HG03025 (cell line): Measurements from ENCODE around the gene FBXO42.
"Not testable (repeated sequence)": the region's sequence is repeated elsewhere in the genome, so short reads cannot be mapped to it uniquely, and the experiment has no call there.

Experiments used
- ATAC-seq: cut with Tn5 transposase; IDR thresholded peaks from one replicate; pipeline ENCODE4 v1.9.1; 2021; ENCODE audit warnings: mild to moderate bottlenecking, moderate library complexity; ENCODE audit not compliant: unreplicated experiment, low FRiP score

The FBXO42 gene

DNA sequence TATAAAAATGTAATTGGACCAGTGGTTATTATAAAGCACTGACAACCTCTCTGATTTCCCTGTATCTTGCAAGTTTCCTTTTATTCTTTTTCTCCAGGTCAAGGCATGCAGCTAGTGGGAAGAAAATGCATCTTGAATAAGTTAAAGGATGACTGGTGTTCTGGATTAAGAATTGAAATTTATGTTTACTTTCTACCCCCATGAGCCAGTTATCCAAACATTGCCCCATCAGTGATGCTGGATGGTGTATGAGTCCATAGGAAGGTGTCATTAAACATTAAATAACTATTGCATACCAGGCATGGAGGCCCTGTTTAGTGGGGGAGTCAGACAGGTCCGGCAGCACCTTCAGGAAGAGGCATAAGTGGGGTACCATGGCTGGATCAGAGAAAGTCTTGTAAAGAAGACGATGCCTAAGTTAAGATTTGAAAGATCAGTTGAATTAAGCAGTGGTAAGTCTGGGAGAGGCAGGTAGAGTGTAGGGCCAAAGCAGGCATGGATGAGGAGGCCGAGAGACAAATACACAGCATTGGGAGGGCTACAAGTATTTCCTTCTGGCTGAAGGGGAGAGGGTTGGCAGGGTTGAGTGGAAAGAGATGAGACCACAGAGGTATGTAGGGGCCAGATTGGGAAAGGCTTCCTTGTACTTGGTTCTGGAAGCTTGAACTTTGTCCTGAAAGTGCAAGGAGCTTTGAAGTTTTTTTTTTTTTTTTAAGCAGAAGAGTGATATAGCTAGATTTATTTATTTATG, 20.4 kb upstream of the FBXO42 start:
- ATAC-seq, result no peak

DNA sequence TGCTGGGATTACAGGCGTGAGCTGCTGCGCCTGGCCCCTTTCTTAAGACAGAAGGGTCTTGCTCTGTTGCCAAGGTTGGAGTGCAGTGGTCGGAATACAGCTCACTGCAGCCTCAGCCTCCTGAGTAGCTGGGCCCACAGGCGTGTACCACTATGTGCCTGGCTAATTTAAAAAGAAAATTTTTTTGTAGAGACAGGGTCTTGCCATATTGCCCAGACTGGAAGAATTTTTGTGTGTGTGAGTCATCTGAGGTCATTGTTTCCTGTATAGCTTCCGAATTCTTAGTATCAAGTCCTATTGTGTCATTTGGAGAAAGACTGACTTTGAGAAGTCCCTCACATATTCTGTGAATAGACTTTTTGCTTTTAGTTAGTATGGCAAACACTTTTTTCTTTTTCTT, 19.4 kb upstream of the FBXO42 start:
- ATAC-seq, result no peak

DNA sequence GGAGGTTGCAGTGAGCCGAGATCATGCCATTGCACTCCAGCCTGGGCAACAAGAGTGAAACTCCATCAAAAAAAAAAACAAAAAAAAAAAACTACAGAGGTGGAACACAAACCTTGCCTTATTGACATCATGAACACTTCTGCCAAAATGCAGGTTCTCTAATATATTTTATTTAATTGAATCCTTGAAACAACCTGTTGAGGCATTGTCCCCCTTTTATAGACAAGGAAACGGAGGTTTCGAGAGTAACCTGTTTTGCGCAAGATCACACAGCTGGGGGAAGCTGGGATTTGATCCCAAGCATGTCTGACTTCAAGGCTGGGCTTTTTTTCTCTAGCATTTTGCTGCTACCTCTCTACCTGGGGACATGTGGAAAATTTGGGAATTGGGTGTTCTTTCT, 17.5 kb upstream of the FBXO42 start:
- ATAC-seq, result no peak

DNA sequence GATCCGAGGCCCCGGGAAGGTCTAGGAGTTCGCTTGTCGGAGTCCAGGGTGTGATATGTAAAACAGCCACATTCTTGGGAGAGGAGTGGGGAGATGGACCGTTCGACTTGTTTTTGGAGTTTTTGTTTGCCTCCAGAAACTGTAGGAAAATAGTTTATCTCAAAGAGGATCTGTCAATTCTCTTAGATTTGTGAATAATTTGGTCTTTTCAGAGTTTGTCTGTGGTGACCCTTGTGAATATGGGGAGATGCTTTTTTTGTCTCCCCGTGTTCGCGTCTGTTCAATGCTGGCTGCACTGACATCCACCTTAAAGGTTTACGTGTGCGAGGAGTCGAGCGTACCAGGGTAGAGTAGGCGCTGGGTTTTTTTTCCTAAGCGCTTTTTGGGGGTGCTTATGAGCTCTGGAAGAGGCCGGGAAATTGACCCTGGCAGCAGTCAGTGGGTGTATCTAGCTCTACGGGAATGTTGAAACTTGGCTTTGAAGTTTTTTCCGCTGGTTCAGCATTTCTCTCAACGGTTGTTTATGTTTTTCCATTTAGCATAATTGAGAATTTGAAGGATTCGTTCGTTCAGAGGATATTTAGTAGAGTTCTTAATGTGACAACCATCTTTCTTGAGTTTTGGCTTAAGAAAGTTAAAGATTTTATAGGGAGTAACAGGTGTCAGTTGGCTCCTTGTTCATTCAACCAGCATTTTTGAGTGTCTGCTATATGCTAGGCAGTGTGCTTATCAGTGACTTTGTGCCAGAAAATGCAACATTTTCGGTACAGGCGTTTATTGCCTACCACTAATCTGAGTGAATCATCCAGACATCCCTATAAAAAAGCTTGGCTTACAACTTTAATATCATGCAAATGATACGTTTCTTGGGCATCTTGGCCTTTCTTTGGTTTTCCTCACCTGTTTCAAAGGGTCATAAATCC, 15.9 kb upstream of the FBXO42 start:
- no peak for ATAC-seq

DNA sequence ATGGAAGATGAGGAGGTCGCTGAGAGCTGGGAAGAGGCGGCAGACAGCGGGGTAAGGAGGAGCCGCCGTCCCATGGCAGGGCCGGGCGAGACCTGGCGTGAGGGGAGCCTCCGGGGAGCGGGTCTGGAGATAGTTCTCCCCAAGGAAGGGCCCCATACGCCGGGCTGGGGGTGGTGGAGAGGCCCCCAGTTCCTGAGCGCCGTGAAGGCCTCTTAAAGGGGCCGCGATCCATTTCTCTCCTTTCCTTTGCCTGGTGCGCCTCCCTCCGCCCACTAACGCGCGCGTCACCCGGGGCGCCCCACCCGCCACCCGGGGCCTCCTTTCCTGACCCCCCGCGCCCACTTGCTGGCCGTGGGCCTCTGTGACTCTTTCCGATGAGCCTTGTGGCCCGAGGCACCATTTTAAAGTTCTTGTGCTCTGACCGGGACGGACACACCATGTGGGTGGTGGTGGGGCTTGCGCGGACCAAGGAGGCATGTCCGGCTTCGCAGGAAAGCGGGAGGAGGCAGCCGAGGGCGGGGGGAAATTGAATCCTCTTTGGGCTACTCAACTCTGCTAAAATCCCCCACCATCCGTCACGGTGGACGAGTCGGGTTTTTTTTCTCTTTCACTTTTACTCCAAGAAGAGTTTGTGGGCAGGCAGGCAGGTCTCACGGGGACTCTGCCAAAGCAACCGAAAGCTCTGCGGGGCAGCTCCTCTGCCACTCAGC, 15.1 kb upstream of the FBXO42 start:
- peak; percentile 74 for ATAC-seq

DNA sequence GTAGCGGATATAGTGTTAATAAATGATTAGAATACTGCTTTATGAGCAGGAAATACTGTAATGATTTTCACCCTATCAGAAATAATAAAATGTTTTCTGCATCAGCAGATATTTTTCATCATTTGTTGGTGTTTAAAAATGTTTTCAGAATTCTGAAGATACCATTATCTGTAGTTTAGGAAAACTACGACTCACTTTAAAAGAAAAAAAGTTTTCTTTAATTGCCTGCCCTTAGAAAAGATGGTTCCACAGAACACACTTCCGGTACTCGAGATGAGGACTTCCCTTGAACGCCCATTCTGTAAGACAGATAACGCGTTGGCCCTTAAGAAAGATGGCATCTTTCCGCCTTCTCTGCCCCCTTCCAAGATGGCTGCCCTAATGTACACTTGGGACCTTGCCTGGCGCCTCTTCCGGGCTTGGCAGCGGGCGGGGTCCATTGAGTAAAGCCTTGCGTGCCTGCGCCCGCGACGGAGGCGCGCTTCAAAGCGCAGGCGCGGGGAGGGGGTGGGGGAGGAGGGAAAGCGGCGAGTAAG, 14.5 kb upstream of the FBXO42 start, which contains the start of gene SZRD1:
TSS of gene SZRD1 (plus strand) at position 521 of the 536 bp plus-strand sequence. CDS start 16 bp downstream, outside the sequence.
- peak; percentile 75 for ATAC-seq

DNA sequence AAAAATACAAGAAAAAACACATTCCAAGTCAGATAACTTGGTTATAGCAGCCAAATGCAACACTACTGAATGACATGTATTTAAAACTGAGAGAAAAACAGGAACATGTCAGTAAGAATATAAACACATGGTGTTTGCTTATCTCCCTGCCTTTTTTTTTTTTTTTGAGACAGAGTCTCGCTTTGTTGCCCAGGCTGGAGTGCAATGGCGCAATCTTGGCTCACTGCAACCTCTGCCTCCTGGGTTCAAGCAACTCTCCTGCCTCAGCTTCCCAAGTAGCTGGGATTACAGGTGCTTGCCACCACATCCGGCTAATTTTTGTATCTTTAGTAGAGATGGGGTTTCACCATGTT, 12.8 kb upstream of the FBXO42 start:
- not testable (repeated sequence) for ATAC-seq

DNA sequence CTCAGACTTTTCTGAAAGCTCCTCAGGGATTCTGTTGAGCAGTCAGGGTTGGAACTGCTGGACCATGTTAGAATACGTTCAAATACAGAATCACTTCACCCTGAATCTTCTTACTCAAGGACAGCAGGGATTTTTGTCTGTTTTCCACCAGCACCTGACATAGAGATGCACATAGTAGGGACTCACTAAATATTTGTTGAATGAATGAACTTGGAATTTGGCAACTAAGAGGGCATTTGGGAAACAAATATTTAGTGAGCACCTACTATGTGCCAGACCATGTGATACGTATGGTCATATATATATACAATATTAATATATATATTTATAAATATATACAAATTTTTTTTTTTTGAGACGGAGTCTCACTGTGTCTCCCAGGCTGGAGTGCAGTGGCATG, 4.6 kb upstream of the FBXO42 start:
- ATAC-seq, result no peak

DNA sequence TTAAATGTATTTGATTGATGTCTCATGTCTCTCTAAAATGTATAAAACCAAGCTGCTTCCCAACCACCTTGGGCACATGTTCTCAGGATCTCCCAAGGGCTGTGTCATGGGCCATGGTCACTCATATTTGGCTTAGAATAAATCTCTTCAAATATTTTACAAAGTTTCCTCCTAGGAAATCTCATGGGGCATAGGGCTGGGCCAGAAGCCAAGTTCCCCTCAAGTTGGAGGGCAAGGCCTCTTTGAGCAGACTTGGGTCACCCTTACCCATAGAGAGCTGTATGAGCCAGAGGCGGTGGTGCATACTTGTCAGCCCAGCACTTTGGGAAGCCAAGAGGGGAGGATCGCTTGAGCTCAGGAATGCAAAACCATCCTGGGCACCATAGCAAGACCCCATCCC, 2.3 kb upstream of the FBXO42 start:
- no peak for ATAC-seq

DNA sequence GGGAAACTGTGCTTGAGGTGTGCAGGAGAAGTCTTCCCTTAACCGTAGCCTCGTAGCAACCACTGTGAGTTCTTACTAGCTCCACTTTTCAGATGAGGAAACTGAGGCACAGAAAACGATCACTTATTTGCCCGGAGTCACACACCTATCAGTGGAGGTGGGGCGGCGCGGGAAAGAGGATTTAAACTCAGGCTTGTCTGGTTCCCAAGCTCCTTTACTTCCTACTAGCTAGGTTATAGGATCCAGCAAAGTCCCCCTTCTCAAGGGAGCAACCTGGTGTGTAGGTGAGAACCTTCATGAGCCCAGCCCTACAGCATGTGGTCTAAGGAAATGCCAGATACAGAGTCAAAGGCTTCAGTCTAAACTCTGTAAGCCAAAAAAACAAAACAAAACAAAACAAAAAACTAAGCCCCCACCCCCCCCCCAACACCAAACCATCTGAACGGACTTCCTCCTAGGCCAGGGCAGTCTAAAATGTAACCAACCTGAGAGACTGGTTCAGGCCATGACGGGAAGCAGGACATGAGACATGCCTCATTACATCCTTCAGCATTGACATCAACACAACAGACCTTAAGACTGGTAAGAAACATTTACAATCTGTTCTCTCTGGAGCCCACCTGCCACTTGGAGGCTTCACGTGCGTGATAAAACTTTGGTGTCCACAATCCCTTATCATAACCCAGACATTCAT, 709 bp upstream of the FBXO42 start:
- ATAC-seq, result no peak

DNA sequence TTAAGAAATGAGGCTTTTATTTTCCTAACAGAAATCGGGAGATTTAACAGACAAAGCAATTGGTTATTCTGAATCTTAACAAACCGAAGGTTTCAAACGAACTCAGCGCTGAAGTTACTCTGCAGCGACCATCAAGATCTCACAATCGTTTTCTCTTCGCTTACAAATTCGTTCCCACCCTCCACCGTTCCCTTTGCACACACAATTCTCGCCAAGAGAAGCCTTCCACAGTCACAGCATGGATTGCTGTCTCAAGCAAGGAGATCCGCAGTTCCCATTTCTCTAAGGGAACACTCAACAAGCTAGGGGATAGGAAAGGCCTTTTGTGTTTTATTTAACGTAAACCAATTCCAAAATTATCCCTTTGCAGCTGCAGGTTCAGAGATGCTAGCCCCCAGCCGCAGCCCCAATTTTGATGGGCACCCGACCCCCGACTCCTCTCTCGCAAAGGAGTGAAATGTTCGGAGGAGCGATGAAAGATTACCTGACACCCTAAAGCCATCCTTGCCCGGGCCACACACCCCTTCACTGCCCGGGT, 755 bp downstream of the FBXO42 start:
- no peak for ATAC-seq

DNA sequence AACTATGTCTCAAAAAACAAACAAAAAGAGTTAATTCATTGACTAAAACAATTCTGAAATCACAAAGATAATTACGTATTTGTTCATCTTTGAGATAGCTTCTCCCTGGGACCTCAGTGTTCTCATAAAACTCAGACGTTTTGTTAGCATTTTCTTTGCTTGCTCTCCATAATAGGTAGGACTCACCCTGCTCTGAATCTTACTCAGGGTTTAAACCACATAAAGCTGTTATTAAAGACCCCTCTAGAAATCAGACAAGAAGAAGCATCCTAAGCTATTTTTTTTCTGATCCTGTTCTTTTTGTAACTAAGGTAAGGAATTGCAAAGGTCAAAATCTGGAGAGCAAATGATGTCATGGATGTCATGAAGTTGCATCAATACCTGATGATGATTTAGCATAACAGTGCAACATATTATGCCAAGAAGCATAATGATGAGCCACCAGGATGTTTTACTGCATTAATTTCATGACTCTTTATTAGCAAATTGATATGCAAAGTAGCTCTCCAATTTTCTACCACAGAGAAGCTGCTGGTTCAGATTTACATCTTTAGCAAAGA, 2.4 kb downstream of the FBXO42 start:
- no peak for ATAC-seq

DNA sequence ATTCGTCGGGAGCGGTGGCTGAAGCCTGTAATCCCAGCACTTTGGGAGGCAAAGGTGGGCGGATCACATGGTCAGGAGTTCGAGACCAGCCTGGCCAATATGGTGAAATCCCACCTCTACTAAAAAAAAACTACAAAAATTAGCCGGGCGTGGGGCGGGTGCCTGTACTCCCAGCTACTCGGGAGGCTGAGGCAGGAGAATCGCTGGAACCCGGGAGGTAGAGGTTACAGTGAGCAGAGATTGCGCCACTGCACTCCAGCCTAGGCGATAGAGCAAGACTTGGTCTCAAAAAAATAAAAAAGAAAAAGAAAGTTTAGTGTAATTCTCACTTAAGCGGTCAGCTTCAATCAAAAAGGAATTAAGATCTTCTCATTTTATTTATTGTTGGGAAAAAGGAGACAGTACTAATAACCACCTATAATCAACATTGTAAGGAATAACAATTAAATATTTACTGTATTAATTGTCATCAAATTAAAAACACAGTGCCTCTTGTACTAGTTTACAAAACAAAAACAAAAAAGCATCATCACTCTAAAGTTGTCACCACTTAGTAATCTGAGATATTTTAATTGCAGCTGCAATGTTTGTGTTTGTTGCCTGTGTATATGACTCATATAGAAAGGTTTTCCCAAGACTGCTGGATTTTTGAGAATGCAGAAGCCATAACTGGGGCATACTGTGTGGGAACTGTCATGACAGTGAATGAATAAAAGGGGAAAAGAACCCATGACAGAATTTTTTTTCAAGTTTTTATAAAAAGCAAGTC, 3.7 kb downstream of the FBXO42 start:
- no peak for ATAC-seq

DNA sequence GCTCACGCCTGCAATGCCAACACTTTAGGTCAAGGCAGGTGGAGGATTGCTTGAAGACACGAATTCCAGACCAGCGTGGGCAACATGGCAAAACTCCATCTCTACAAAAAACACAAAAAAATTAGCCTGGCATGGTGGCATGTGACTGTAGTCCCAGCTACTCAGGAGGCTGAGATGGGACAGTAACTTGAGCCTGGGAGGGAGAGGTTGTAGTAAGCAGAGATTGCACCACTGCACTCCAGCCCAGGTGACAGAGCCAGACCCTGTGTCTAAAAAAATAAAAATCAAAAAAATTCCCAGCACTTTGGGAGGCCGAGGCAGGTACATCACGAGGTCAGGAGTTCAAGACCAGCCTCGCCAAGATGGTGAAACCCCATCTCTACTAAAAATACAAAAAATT, 9.0 kb downstream of the FBXO42 start:
- not testable (repeated sequence) for ATAC-seq

DNA sequence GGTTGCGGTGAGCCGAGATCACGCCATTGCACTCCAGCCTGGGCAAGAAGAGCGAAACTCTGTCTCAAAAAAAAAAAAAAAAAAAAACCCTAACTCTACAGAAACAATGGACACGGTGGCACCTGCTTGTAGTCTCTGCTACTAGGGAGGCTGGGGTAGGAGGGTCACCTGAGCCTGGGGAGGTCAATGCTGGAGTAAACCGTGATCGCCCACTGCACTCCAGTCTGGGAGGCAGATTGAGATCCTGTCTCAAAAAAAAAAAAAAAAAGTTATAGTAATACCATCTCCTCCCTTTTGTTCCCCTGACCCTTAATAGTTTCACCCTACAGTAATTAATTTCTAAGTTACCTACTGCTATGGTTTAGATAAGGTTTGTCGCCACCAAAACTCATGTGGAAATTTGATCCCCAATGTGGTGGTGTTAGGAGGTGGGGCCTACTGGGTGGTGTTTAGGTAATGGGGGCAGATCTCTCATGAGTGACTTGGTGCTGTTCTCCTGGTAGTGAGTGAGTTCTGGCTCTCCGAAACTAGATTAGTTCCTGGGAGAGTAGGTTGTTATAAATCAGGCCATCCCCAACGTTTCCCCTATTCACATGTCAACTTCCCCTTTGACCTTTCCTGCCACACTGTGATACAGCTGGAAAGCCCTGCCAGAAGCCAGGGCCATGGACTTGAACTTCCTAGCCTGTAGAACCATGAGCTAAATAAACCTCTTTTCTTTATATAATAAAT, 9.8 kb downstream of the FBXO42 start:
- ATAC-seq, result no peak

DNA sequence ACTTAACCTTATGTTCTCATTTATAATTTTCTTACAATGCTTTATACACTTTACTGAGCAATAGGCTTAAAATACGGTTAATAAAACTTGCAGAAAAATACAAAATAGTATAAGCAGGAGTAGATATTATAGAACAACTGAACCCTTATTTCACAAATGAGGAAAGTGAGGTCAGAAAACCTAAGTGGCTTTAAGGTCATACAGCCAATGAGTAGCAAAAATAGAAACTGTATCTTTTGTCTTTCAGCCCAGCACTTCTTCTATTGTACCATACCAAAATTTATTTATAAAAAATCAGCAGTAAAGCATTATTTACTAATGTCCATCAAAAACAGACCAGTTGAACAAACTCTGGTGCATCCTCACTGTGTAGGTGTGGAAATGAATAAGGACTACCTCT, 11.6 kb downstream of the FBXO42 start:
- ATAC-seq, result no peak

DNA sequence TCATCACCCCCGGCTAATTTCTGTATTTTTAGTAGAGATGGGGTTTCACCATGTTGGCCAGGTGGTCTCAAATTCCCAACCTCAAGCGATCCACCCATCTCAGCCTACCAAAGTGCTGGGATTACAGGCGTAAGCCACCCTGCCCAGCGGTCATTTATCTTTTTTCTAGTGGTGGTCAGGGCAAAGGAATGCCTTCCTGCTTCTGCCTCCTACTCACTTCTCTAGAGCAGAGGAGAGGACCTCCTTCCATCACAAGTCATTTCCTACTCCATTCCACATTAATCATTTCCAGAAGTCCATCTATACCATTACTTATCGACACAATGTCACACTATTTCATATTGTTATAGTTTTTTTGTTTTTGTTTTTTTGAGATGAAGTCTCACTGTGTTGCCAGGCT, 13.3 kb downstream of the FBXO42 start:
- no peak for ATAC-seq

DNA sequence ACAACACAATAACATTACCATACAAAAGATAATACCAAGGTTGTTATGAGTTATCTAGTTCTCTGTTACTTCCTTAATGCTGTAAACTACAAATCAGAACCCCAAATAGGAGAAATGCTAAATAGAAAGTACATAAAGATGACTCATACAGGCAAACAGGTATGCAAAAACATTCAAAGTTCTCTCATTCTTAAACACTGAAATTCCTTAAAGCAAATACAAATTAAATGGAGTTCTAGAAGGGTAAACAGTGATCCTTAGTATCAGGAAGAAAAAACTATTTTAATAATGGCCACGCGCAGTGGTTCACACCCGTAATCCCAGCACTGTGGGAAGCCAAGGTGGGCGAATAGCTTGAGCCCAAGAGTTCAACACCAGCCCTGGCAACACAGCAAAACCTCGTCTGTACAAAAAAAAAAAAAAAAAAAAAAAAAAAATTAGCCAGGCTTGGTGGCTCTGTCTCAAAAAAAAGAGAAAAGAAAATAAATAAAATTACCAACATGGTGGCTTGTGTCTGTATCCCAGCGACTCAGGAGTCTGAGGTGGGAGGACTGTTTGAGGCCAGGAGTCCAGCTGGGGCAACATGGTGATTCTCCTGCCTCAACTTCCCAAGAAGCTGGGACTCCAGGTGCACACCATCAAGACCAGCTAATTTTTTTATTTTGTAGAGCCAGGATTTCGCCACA, 17.5 kb downstream of the FBXO42 start:
- no peak for ATAC-seq
